A549 (cell line): ENCODE data around the gene MED27.

Experiments
- EP300 ChIP-seq, 2 experiments: fragments of >200 bp; sonication (Bioruptor Twin); formaldehyde crosslinking; IDR thresholded peaks; 2 replicates in 1 of 2; 3 replicates in 1 of 2; pipeline ENCODE4 v1.6.1; 2016 to 2017
- JUNB ChIP-seq: fragments of >200 bp; sonication (Bioruptor Twin); formaldehyde crosslinking; IDR thresholded peaks from 2 replicates; pipeline ENCODE4 v1.6.1; 2016
- POLR2A ChIP-seq: IDR thresholded peaks from 2 replicates; pipeline ENCODE4 v1.6.1; 2012; ENCODE audit warnings: mild to moderate bottlenecking, low read length
- POLR2AphosphoS2 ChIP-seq: conservative IDR thresholded peaks from 2 replicates; pipeline ENCODE4 v1.6.1; 2012; ENCODE audit warnings: low read length, improper control_type of control experiment, inconsistent platforms
- RAD21 ChIP-seq, 2 experiments: fragments of >200 bp in 1 of 2; sonication (Bioruptor Twin) in 1 of 2; formaldehyde crosslinking in 1 of 2; IDR thresholded peaks in 1 of 2; conservative IDR thresholded peaks in 1 of 2; 2 replicates in 1 of 2; 3 replicates in 1 of 2; pipeline ENCODE4 v1.6.1; 2012 to 2018; ENCODE audit warnings: inconsistent platforms in 1 of 2
- TP53 ChIP-seq: fragments of 250-450 bp; sonication (Bioruptor Pico); IDR thresholded peaks from 2 replicates; pipeline ENCODE4 v1.5.0; 2021; ENCODE audit warnings: mild to moderate bottlenecking, moderate library complexity
- ZNF302 ChIP-seq: fragments of 250-450 bp; sonication (Bioruptor Pico); IDR thresholded peaks from 2 replicates; pipeline ENCODE4 v1.9.0; 2021; ENCODE audit warnings: inconsistent platforms, mild to moderate bottlenecking, moderate library complexity
- TF ChIP-seq, protein P1 (sequence below): fragments of >200 bp; sonication (Bioruptor Twin); formaldehyde crosslinking; IDR thresholded peaks from 3 replicates; pipeline ENCODE4 v1.5.1; 2016
- TF ChIP-seq, protein P2 (sequence below): fragments of 250-450 bp; sonication (Bioruptor Pico); IDR thresholded peaks from 2 replicates; pipeline ENCODE4 v1.5.0; 2021; ENCODE audit warnings: mild to moderate bottlenecking, moderate library complexity, borderline replicate concordance
- TF ChIP-seq, protein P3 (sequence below): fragments of 450-650 bp; IDR thresholded peaks from 2 replicates; pipeline ENCODE4 v1.6.1; 2014; ENCODE audit warnings: antibody characterized with exemption
- TF ChIP-seq, protein P4 (sequence below): IDR thresholded peaks from 2 replicates; pipeline ENCODE4 v1.6.1; 2012; ENCODE audit warnings: low read depth, borderline replicate concordance
- TF ChIP-seq, protein P5 (sequence below): fragments of 200-600 bp; sonication (generic); IDR thresholded peaks from 2 replicates; pipeline ENCODE4 v1.6.1; 2016; ENCODE audit warnings: antibody characterized with exemption, mild to moderate bottlenecking, moderate library complexity

DNA sequence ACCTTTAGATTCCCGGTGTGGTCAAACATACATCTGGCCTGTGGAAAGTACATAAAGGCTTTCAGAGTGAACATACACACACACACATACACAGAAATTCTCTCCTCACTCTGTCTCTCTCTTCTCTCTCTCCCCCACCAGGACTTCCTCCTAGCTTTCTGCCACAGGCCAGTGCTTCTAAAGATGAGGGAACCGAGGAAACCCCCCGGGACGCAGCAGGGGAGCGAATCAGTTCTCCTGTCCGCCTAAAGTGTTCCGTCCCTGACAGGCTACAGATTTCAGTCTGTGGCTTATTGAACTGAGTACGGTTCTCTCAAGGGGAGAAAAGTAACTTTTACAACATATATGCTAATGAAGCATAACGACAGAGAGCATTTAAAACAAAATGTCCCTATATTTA, 75.8 kb downstream of the MED27 start:
- TF ChIP-seq, protein P1, sequence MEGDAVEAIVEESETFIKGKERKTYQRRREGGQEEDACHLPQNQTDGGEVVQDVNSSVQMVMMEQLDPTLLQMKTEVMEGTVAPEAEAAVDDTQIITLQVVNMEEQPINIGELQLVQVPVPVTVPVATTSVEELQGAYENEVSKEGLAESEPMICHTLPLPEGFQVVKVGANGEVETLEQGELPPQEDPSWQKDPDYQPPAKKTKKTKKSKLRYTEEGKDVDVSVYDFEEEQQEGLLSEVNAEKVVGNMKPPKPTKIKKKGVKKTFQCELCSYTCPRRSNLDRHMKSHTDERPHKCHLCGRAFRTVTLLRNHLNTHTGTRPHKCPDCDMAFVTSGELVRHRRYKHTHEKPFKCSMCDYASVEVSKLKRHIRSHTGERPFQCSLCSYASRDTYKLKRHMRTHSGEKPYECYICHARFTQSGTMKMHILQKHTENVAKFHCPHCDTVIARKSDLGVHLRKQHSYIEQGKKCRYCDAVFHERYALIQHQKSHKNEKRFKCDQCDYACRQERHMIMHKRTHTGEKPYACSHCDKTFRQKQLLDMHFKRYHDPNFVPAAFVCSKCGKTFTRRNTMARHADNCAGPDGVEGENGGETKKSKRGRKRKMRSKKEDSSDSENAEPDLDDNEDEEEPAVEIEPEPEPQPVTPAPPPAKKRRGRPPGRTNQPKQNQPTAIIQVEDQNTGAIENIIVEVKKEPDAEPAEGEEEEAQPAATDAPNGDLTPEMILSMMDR = no peak
- TF ChIP-seq, protein P2, sequence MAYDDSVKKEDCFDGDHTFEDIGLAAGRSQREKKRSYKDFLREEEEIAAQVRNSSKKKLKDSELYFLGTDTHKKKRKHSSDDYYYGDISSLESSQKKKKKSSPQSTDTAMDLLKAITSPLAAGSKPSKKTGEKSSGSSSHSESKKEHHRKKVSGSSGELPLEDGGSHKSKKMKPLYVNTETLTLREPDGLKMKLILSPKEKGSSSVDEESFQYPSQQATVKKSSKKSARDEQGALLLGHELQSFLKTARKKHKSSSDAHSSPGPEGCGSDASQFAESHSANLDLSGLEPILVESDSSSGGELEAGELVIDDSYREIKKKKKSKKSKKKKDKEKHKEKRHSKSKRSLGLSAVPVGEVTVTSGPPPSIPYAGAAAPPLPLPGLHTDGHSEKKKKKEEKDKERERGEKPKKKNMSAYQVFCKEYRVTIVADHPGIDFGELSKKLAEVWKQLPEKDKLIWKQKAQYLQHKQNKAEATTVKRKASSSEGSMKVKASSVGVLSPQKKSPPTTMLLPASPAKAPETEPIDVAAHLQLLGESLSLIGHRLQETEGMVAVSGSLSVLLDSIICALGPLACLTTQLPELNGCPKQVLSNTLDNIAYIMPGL (CRISPR knock-in tag) = no peak
- TF ChIP-seq POLR2AphosphoS2 (no peak), JUNB (no peak), POLR2A (no peak), TP53 (no peak), RAD21 (conservative IDR thresholded peaks at IDR 0.05 in 1 of 2, IDR thresholded peaks at IDR 0.05 in 1 of 2) (no peak), EP300 (IDR thresholded peaks at IDR 0.05) (no peak), ZNF302 (CRISPR knock-in tag) (no peak)
- TF ChIP-seq, protein P3, sequence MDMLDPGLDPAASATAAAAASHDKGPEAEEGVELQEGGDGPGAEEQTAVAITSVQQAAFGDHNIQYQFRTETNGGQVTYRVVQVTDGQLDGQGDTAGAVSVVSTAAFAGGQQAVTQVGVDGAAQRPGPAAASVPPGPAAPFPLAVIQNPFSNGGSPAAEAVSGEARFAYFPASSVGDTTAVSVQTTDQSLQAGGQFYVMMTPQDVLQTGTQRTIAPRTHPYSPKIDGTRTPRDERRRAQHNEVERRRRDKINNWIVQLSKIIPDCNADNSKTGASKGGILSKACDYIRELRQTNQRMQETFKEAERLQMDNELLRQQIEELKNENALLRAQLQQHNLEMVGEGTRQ = no peak
- TF ChIP-seq, protein P4, sequence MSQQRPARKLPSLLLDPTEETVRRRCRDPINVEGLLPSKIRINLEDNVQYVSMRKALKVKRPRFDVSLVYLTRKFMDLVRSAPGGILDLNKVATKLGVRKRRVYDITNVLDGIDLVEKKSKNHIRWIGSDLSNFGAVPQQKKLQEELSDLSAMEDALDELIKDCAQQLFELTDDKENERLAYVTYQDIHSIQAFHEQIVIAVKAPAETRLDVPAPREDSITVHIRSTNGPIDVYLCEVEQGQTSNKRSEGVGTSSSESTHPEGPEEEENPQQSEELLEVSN = no peak
- TF ChIP-seq, protein P5, sequence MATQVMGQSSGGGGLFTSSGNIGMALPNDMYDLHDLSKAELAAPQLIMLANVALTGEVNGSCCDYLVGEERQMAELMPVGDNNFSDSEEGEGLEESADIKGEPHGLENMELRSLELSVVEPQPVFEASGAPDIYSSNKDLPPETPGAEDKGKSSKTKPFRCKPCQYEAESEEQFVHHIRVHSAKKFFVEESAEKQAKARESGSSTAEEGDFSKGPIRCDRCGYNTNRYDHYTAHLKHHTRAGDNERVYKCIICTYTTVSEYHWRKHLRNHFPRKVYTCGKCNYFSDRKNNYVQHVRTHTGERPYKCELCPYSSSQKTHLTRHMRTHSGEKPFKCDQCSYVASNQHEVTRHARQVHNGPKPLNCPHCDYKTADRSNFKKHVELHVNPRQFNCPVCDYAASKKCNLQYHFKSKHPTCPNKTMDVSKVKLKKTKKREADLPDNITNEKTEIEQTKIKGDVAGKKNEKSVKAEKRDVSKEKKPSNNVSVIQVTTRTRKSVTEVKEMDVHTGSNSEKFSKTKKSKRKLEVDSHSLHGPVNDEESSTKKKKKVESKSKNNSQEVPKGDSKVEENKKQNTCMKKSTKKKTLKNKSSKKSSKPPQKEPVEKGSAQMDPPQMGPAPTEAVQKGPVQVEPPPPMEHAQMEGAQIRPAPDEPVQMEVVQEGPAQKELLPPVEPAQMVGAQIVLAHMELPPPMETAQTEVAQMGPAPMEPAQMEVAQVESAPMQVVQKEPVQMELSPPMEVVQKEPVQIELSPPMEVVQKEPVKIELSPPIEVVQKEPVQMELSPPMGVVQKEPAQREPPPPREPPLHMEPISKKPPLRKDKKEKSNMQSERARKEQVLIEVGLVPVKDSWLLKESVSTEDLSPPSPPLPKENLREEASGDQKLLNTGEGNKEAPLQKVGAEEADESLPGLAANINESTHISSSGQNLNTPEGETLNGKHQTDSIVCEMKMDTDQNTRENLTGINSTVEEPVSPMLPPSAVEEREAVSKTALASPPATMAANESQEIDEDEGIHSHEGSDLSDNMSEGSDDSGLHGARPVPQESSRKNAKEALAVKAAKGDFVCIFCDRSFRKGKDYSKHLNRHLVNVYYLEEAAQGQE = no peak
